A549 (cell line): ENCODE measurements around the gene PGLYRP3. TPM values are rescaled to one million over a fixed set of nuclear protein-coding genes. Genes with fewer than 3 reads are reported as not detected.
"Not testable (repeated sequence)": the region's sequence is repeated elsewhere in the genome, so short reads cannot be mapped to it uniquely, and the experiment has no call there.

ENCODE experiments used
- ATAC-seq, 2 experiments: fragments of 200-7000 bp in 1 of 2; fragments of >200 bp in 1 of 2; cut with Nextera tagmentation in 1 of 2; cut with Tn5 transposase in 1 of 2; 3 replicates each; pipeline versions ENCODE4 v1.8.0 to v1.9.1; 2018 to 2020; ENCODE audit warnings: mild to moderate bottlenecking in 1 of 2, moderate library complexity in 1 of 2
- CTCF ChIA-PET: fragments of 300-600 bp; sonication (Branson Sonifier 250); formaldehyde crosslinking; extraction: SDS; loops from one replicate; lab custom pipeline; 2021; ENCODE audit warnings: antibody characterized with exemption, inconsistent platforms; lab: Yijun Ruan, JAX
- POLR2A ChIA-PET: fragments of 350-600 bp; formaldehyde crosslinking; extraction: SDS; loops from one replicate; lab custom pipeline; 2021; ENCODE audit warnings: antibody characterized with exemption, inconsistent platforms; lab: Yijun Ruan, JAX
- DNase-seq, 2 experiments: peaks; one replicate each; pipeline versions ENCODE4 v3.0.0 to v3.0.0-alpha.2; 2011 to 2016; ENCODE audit warnings: low read depth in 1 of 2, low spot score in 1 of 2
- FAIRE-seq: peaks from 2 replicates; lab custom pipeline; 2011; peaks lifted over from hg19 to GRCh38; lab: Jason Lieb, UNC
- H3K27ac ChIP-seq, 2 experiments: fragments of >200 bp; sonication (Bioruptor Twin); formaldehyde crosslinking; 3 replicates each; pipeline ENCODE4 v1.5.1; 2016 to 2017
- H3K4me1 ChIP-seq: fragments of >200 bp; sonication (Bioruptor Twin); formaldehyde crosslinking; 3 replicates; pipeline ENCODE4 v1.6.1; 2016
- H3K4me2 ChIP-seq: fragments of >200 bp; sonication (Bioruptor Twin); formaldehyde crosslinking; 3 replicates; pipeline ENCODE4 v1.6.1; 2016
- H3K4me3 ChIP-seq: fragments of >200 bp; sonication (Bioruptor Twin); formaldehyde crosslinking; 3 replicates; pipeline ENCODE4 v1.5.1; 2016
- H3K9me3 ChIP-seq: fragments of >200 bp; sonication (Bioruptor Twin); formaldehyde crosslinking; 3 replicates; pipeline ENCODE4 v1.6.1; 2016
- ATOH8 ChIP-seq: fragments of 250-450 bp; sonication (Bioruptor Pico); IDR thresholded peaks from 2 replicates; pipeline ENCODE4 v1.5.0; 2020; ENCODE audit warnings: low read depth, mild to moderate bottlenecking, moderate library complexity
- BCL3 ChIP-seq: fragments of >200 bp; sonication (Bioruptor Twin); formaldehyde crosslinking; IDR thresholded peaks from 3 replicates; pipeline ENCODE4 v1.6.1; 2016
- BHLHE40 ChIP-seq: IDR thresholded peaks from 2 replicates; pipeline ENCODE4 v1.6.1; 2012; ENCODE audit warnings: low read depth, low read length, inconsistent platforms
- CBX2 ChIP-seq: fragments of 200-600 bp; sonication (generic); IDR thresholded peaks from 2 replicates; pipeline ENCODE4 v1.6.1; 2016; ENCODE audit warnings: low read depth, mild to moderate bottlenecking, borderline replicate concordance
- CBX8 ChIP-seq: fragments of 200-600 bp; sonication (generic); IDR thresholded peaks from 2 replicates; pipeline ENCODE4 v1.6.1; 2016
- CHD2 ChIP-seq: fragments of 150-350 bp; IDR thresholded peaks from 2 replicates; pipeline ENCODE4 v1.6.1; 2014; ENCODE audit warnings: low read length; ENCODE audit not compliant: partially characterized antibody
- EHMT2 ChIP-seq: fragments of 200-600 bp; sonication (generic); IDR thresholded peaks from 2 replicates; pipeline ENCODE4 v1.6.1; 2016; ENCODE audit warnings: antibody characterized with exemption, low read depth, mild to moderate bottlenecking, moderate library complexity
- EP300 ChIP-seq, 2 experiments: fragments of >200 bp; sonication (Bioruptor Twin); formaldehyde crosslinking; IDR thresholded peaks; 2 replicates in 1 of 2; 3 replicates in 1 of 2; pipeline ENCODE4 v1.6.1; 2016 to 2017
- ESRRA ChIP-seq: fragments of 150-350 bp; IDR thresholded peaks from 2 replicates; pipeline ENCODE4 v1.6.1; 2014; ENCODE audit warnings: mild to moderate bottlenecking, low read length, borderline replicate concordance
- FOSB ChIP-seq: fragments of 250-450 bp; sonication (Bioruptor Pico); IDR thresholded peaks from 2 replicates; pipeline ENCODE4 v1.5.0; 2020; ENCODE audit warnings: mild to moderate bottlenecking, moderate library complexity
- HEYL ChIP-seq: fragments of 250-450 bp; sonication (Bioruptor Pico); IDR thresholded peaks from 2 replicates; pipeline ENCODE4 v1.8.0; 2021; ENCODE audit warnings: mild to moderate bottlenecking, moderate library complexity
- HOXA7 ChIP-seq: fragments of 250-450 bp; sonication (Bioruptor Pico); IDR thresholded peaks from 2 replicates; pipeline ENCODE4 v1.5.0; 2020; ENCODE audit warnings: mild to moderate bottlenecking, moderate library complexity
- JUN ChIP-seq, 2 experiments: fragments of >200 bp; sonication (Bioruptor Twin); formaldehyde crosslinking; IDR thresholded peaks; 2 replicates in 1 of 2; 3 replicates in 1 of 2; pipeline ENCODE4 v1.6.1; 2016 to 2017
- MAFK ChIP-seq: fragments of 450-650 bp; IDR thresholded peaks from 2 replicates; pipeline ENCODE4 v1.6.1; 2014; ENCODE audit not compliant: partially characterized antibody
- MAX ChIP-seq: IDR thresholded peaks from 2 replicates; pipeline ENCODE4 v1.6.1; 2012
- MAZ ChIP-seq: fragments of 150-350 bp; IDR thresholded peaks from 2 replicates; pipeline ENCODE4 v1.6.1; 2014; ENCODE audit warnings: antibody characterized with exemption, low read depth, low read length, borderline replicate concordance
- NPAS2 ChIP-seq: fragments of 250-450 bp; sonication (Bioruptor Pico); IDR thresholded peaks from 2 replicates; pipeline ENCODE4 v1.8.0; 2022; ENCODE audit warnings: mild to moderate bottlenecking, moderate library complexity, borderline replicate concordance
- NR3C1 ChIP-seq: fragments of >200 bp; sonication (Bioruptor Twin); formaldehyde crosslinking; IDR thresholded peaks from 3 replicates; pipeline ENCODE4 v1.6.1; 2017
- POLR2A ChIP-seq: IDR thresholded peaks from 2 replicates; pipeline ENCODE4 v1.6.1; 2012; ENCODE audit warnings: mild to moderate bottlenecking, low read length
- RARB ChIP-seq: fragments of 250-450 bp; sonication (Bioruptor Pico); IDR thresholded peaks from 2 replicates; pipeline ENCODE4 v1.8.0; 2021; ENCODE audit warnings: mild to moderate bottlenecking, moderate library complexity
- RFX5 ChIP-seq: fragments of 450-650 bp; IDR thresholded peaks from 2 replicates; pipeline ENCODE4 v1.7.1; 2014; ENCODE audit warnings: antibody characterized with exemption, mild to moderate bottlenecking, moderate library complexity
- SMC3 ChIP-seq: fragments of >200 bp; sonication (Bioruptor Twin); formaldehyde crosslinking; IDR thresholded peaks from 3 replicates; pipeline ENCODE4 v1.6.1; 2018; ENCODE audit warnings: inconsistent platforms
- TFCP2L1 ChIP-seq: fragments of 250-450 bp; sonication (Bioruptor Pico); IDR thresholded peaks from 2 replicates; pipeline ENCODE4 v1.5.0; 2021; ENCODE audit warnings: mild to moderate bottlenecking
- TP53 ChIP-seq: fragments of 250-450 bp; sonication (Bioruptor Pico); IDR thresholded peaks from 2 replicates; pipeline ENCODE4 v1.5.0; 2021; ENCODE audit warnings: mild to moderate bottlenecking, moderate library complexity
- ZC3H11A ChIP-seq: fragments of 450-650 bp; IDR thresholded peaks from 2 replicates; pipeline ENCODE4 v1.6.1; 2014; ENCODE audit warnings: antibody characterized with exemption, mild to moderate bottlenecking
- ZNF302 ChIP-seq: fragments of 250-450 bp; sonication (Bioruptor Pico); IDR thresholded peaks from 2 replicates; pipeline ENCODE4 v1.9.0; 2021; ENCODE audit warnings: inconsistent platforms, mild to moderate bottlenecking, moderate library complexity
- WGBS: methylation state at CpG from one replicate; pipeline ENCODE4 v1.1.6; 2017; ENCODE audit errors: missing lambda C conversion rate; 5-methylcytosine and 5-hydroxymethylcytosine counted together
- polyA plus RNA-seq, 4 experiments: library from polyadenylated mRNA; depleted of rRNA in 3 of 4; stranded (reverse); fragments of >200 nt; fragmentation: RNase III in 1 of 4; extraction: RNeasy Plus Mini Kit Qiagen cat#74134 plus additional on column Dnase treatment in 1 of 4; gene quantifications; 2 replicates in 3 of 4; 3 replicates in 1 of 4; pipeline ENCODE4 v1.2.3, GENCODE V29; 2011 to 2017
- TF ChIP-seq, protein P1 (sequence below): fragments of >200 bp; sonication (Bioruptor Twin); formaldehyde crosslinking; IDR thresholded peaks from 3 replicates; pipeline ENCODE4 v1.5.1; 2016

PGLYRP3 gene
- polyA plus RNA-seq, 2 of the 4 experiments (the other 2 are of a cell fraction), result not detected

DNA sequence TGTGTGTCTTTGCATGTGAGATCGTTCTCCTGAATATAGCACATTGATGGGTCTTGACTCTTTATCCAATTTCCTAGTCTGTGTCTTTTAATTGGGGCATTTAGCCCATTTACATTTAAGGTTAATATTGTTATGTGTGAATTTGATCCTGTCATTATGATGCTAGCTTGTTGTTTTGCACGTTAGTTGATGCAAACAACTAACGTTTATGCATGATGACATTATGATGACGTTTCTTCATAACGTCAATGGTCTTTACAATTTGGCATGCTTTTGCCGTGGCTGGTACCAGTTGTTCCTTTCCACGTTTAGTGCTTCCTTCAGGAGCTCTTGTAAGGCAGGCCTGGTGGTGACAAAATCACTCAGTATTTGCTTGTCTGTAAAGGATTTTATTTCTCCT is 5.4 kb upstream of the PGLYRP3 start:
- FAIRE-seq, POLR2A ChIA-PET, H3K27ac ChIP-seq, ATAC-seq, CTCF ChIA-PET, H3K4me3 ChIP-seq, H3K4me2 ChIP-seq, H3K4me1 ChIP-seq, DNase-seq: not testable (repeated sequence)
- H3K9me3 ChIP-seq, result peaks cover 11% of the 10 kb centered on the region; the same call in 2 of the 3 replicates
- WGBS, result 6% methylated on average over 7 of the region's 7 CpGs

DNA sequence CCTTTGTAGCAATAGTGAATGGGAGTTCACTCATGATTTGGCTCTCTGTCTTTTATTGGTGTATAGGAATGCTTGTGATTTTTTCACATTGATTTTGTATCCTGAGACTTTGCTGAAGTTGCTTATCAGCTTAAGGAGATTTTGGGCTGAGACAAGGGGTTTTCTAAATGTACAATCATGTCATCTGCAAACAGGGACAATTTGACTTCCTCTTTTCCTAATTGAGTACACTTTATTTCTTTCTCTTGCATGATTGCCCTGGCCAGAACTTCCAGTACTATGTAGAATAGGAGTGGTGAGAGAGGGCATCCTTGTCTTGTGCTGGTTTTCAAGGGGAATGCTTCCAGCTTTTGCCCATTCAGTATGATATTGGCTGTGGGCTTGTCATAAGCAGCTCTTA is 3.3 kb upstream of the PGLYRP3 start:
- ATAC-seq, CTCF ChIA-PET, H3K4me2 ChIP-seq, H3K4me1 ChIP-seq, H3K27ac ChIP-seq, DNase-seq, H3K4me3 ChIP-seq, POLR2A ChIA-PET, FAIRE-seq, H3K9me3 ChIP-seq: not testable (repeated sequence)

DNA sequence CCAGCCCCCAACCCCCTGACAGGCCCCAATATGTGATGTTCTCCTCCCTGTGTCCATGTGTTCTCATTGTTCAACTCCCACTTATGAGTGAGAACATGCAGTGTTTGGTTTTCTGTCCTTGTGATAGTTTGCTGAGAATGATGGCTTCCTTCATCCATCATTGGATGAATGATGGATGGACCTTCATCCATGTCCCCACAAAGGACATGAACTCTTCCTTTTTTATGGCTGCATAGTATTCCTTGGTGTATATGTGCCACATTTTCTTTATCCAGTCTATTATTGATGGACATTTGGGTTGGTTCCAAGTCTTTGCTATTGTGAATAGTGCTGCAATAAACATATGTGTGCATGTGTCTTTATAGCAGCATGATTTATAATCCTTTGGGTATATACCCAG is 1.6 kb upstream of the PGLYRP3 start:
- H3K4me1 ChIP-seq, ATAC-seq, FAIRE-seq, H3K9me3 ChIP-seq, H3K27ac ChIP-seq, DNase-seq, H3K4me3 ChIP-seq, H3K4me2 ChIP-seq, POLR2A ChIA-PET: not testable (repeated sequence)
- CTCF ChIA-PET, result interaction anchor here (0.6 to 1.4 kb wide), 2 partner anchors 15 to 197 kb away, joined by 3 read pairs; no protein-coding TSS in a partner anchor

- TF ChIP-seq NPAS2 (CRISPR knock-in tag) (no peak), EHMT2 (no peak), BHLHE40 (no peak), CHD2 (no peak), EP300 (IDR thresholded peaks at IDR 0.05) (no peak), RARB (no peak), MAFK (no peak), MAX (no peak), ZNF302 (CRISPR knock-in tag) (no peak), HOXA7 (CRISPR knock-in tag) (no peak), SMC3 (no peak), TP53 (CRISPR knock-in tag) (no peak), CBX8 (no peak), ZC3H11A (no peak), ESRRA (no peak), BCL3 (no peak), HEYL (CRISPR knock-in tag) (no peak)
- Histone ChIP-seq H3K4me1 (no peaks in the 10 kb centered on the region), H3K27ac (no peak overlapping the region), H3K4me2 (no peak overlapping the region), H3K9me3 (no peaks in the 10 kb centered on the region), H3K4me3 (no peak overlapping the region)
- ChIA-PET POLR2A (no interaction called here), CTCF (interaction anchor here (1.4 to 1.5 kb wide), 2 partner anchors 9 to 16 kb away, joined by 3 read pairs; no protein-coding TSS in a partner anchor)
- ATAC-seq (no peak), FAIRE-seq (no peak), DNase-seq (no peak)
- 15% methylated on average over 2 of the region's 2 CpGs for WGBS
Observed at GRCh38 chr1:153313288-153313687, 536 bp upstream of the PGLYRP3 start.

DNA sequence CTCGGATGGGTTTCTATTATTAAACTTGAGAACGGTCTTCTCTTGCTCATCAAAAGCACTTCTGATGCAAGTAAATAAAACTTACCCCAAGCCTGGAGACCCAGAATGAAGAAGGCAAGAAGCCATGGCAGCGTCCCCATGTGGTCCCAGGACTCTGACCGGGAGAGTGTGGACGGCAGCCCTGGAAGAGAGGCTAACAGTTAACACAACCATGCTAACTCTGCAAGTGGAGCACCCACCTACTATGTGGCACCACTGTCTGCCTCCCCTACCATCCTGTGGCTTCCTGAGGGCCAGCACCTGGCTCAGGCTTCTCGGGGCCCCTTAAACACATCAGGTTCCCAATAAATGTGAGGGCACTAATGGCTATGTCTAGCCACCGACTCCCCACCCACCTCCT is 2.2 kb downstream of the PGLYRP3 start:
- ATAC-seq, result no peak
- ChIA-PET CTCF (no interaction called here), POLR2A (interaction anchor here (0.9 kb wide), 1 partner anchor 17 kb away, joined by 3 read pairs; no protein-coding TSS in a partner anchor)
- Histone ChIP-seq H3K4me1 (no peaks in the 10 kb centered on the region), H3K4me2 (no peak overlapping the region), H3K9me3 (no peaks in the 10 kb centered on the region), H3K4me3 (no peak overlapping the region), H3K27ac (no peak overlapping the region)
- no peak for FAIRE-seq
- no peak for DNase-seq
- WGBS, result 35% methylated on average over 7 of the region's 7 CpGs
- TF ChIP-seq CHD2 (no peak), ATOH8 (CRISPR knock-in tag) (no peak), NPAS2 (CRISPR knock-in tag) (no peak), RFX5 (no peak), MAZ (no peak), FOSB (no peak), NR3C1 (no peak), RARB (no peak), CBX2 (no peak), TFCP2L1 (CRISPR knock-in tag) (no peak), JUN (IDR thresholded peaks at IDR 0.05) (no peak), POLR2A (no peak)
- TF ChIP-seq, protein P1, sequence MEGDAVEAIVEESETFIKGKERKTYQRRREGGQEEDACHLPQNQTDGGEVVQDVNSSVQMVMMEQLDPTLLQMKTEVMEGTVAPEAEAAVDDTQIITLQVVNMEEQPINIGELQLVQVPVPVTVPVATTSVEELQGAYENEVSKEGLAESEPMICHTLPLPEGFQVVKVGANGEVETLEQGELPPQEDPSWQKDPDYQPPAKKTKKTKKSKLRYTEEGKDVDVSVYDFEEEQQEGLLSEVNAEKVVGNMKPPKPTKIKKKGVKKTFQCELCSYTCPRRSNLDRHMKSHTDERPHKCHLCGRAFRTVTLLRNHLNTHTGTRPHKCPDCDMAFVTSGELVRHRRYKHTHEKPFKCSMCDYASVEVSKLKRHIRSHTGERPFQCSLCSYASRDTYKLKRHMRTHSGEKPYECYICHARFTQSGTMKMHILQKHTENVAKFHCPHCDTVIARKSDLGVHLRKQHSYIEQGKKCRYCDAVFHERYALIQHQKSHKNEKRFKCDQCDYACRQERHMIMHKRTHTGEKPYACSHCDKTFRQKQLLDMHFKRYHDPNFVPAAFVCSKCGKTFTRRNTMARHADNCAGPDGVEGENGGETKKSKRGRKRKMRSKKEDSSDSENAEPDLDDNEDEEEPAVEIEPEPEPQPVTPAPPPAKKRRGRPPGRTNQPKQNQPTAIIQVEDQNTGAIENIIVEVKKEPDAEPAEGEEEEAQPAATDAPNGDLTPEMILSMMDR, result no peak
